SKM-1 treated with dmso at 0.1 percent for 144 hours (cell line): ENCODE data around the gene PTPRJ.
A peak's percentile ranks its signal among the peaks of the same experiment; 100 is the strongest.
"Not testable (repeated sequence)": the region's sequence is repeated elsewhere in the genome, so short reads cannot be mapped to it uniquely, and the experiment has no call there.

Experiments used
- DNase-seq: peaks from one replicate; lab custom pipeline; 2025; ENCODE audit not compliant: unreplicated experiment; lab: John Stamatoyannopoulos, UW

PTPRJ gene

DNA sequence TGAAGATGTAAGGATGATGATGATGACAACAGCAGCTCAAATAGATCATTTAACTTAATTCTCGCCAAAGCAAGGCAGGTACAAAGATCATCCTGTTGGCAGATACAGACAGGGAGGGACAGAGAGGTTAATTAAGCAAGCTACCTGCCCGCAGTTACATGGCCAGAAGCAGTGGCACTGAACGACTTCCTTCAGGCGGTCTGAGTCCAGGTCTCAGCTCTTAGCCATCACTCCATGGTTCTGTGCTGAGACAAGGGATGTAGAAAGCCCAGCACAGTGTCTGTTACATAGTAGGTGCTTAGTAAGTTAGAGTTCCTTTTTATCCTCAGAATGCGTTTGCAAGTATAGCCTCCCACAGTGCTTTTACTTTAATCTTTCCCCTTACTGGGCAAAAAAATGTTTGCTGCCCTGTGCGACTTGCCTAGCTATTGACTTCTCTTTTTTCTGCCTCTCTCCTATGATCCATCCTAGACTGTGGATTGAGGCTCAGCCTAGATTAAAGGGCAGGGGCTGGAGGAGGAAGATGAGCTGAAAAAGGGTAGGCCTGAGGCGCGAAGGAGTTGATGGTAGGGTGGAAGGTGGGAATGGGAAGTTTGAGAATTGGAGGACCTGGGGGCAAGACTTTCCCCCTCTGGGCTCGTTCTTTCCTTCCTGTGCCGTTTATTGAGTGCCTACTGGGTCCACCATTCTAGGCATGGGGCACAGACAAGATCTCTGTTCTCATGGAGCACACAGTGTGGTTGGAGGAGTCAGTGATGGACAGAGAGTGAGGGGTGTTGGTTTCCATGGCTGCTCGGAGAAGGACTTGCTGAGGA is 128.1 kb downstream of the PTPRJ start:
- DNase-seq: peak; percentile 22

GRCh38 chr11:48109046-48109666 is 128.8 kb downstream of the PTPRJ start:
- peak; percentile 36 for DNase-seq

- no peak for DNase-seq
Observed at GRCh38 chr11:48110509-48110766, 130.1 kb downstream of the PTPRJ start.

- no peak for DNase-seq
Observed at GRCh38 chr11:48111891-48112290, 131.5 kb downstream of the PTPRJ start.

DNA sequence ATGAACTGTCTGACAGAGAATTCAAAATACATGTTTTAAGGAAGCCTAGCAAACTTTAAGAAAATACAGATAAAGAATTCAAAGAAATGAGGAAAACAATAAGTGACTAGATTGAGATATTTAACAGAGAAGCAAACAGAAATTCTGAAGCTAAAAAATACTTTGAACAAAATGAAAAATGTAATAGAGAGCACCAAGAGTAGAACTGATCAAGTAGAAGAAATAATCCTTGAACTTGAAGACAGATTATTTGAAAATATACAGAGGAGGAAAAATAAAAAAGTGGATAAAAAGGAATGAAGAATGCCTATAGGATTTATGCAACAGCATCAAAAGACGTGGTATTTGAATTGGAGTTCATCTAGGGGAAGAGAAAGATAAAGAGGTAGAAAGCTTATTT is 134.4 kb downstream of the PTPRJ start:
- DNase-seq: no peak

DNA sequence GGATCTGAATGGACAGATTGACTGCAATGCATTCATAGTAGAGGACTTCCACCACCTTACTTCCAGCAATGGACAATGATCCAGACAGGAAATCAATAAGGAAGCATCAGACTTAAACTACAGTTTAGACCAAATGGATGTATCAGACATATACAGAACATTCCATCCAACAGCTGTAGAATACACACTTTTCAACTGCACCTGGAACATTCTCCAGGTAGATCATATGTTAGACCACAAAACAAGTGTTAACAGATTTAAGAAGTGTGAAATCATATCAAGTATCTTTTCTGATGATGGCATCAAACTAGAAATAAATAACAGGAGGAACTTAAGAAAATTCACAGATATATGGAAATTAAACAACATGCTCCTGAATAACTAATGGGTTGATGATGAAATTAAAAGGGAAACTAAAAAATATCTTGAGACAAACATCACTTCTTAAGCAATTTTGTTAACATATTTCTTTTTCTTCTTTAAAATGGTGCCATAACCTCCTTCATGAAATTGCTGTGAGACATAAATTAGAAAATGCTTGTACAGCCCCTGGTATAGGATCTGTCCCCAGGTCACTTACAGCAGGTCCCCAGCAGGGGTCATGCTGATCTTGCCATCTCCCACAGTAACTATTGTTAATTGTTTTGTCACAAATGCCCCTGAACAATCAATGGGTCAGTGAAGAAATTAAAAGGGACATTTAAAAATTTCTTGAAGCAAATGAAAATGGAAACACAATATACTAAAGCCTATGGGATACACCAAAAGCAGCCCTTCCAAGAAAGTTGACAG is 136.3 kb downstream of the PTPRJ start:
- DNase-seq: no peak

DNA sequence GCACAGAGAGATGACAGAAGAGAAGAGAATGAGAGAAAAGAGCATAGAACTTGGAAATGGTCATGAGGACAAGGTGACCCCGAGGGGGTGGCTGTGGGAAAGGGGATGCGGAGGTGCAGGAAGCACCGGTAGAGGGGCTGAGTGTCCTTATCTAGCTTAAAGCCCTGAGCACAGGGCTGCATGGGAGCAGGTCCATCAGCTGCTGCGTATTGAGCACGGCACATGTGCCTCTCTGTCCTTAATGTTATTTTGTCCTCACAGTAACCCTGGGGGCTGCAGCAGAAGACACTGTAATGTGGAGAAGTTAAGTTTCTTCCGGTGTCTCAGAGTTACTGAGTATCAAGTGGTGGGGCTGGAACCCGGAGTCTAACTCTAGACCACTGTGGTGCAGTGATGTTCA is 141.9 kb downstream of the PTPRJ start:
- no peak for DNase-seq

DNA sequence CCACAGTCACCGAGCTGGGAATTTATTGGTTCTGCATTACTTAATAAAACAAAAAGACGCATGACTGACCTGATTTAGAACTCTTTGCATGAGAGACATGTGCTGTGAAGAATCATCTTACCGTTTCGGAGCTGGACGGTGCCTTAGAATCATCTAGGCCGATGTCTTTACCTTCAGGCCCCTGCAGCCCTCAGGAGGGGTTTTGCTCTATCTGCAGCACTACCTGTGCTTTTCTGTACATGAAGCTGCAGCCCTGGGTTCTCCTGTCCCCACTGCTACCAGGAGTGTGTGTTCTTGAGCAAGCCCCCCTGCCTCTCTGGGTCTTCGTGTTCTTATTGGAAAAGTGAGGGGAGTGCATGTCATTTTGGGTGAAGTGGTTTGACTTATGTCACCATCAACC is 142.3 kb downstream of the PTPRJ start:
- no peak for DNase-seq

DNA sequence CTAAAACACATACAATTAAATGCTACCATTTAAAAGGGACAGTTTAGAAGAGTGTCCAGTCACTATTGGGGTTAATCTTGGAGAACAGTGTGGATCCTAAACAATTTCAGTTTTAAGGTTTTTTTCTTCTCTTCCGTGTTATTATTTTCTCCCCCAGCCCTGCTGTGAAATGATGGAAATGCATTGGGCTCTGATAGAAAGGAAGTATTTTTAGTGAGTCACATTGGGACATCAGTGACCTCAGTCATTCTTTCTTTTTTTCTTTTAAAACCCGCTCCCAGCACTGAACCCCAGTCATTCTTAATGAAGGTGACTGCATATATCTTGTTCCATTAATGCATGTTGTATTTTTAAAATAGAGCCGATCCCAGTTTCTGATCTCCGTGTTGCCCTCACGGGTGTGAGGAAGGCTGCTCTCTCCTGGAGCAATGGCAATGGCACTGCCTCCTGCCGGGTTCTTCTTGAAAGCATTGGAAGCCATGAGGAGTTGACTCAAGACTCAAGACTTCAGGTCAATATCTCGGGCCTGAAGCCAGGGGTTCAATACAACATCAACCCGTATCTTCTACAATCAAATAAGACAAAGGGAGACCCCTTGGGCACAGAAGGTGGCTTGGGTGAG is 143.0 kb downstream of the PTPRJ start:
- no peak for DNase-seq

GRCh38 chr11:48123934-48124755 is 143.8 kb downstream of the PTPRJ start:
- DNase-seq: no peak

- no peak for DNase-seq
Observed at GRCh38 chr11:48124880-48125279, 144.5 kb downstream of the PTPRJ start.

GRCh38 chr11:48125866-48126265 is 145.5 kb downstream of the PTPRJ start:
- DNase-seq: no peak

DNA sequence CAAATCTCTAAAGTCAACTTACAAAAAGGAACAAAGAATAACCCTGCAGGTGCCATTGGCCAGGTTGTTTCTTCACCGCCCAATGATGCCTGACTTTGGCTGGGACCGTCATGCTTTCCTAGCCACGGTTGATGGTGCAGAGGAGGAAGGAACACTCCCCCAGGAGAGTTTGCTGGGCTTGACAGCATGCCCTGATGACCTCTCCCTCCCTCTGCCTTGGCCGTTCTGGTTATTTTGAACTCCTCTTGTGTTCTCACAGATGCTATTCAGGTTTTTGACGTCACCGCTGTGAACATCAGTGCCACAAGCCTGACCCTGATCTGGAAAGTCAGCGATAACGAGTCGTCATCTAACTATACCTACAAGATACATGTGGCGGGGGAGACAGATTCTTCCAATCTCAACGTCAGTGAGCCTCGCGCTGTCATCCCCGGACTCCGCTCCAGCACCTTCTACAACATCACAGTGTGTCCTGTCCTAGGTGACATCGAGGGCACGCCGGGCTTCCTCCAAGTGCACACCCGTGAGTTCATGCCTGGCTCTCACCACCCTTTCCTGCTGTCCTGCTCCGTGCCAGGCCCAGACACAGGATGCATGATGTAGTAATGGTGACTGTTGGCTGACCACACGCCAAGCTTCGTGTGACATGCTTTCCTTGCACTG is 147.3 kb downstream of the PTPRJ start:
- DNase-seq: no peak

GRCh38 chr11:48129697-48130395 is 149.5 kb downstream of the PTPRJ start:
- DNase-seq: peak; percentile 2

DNA sequence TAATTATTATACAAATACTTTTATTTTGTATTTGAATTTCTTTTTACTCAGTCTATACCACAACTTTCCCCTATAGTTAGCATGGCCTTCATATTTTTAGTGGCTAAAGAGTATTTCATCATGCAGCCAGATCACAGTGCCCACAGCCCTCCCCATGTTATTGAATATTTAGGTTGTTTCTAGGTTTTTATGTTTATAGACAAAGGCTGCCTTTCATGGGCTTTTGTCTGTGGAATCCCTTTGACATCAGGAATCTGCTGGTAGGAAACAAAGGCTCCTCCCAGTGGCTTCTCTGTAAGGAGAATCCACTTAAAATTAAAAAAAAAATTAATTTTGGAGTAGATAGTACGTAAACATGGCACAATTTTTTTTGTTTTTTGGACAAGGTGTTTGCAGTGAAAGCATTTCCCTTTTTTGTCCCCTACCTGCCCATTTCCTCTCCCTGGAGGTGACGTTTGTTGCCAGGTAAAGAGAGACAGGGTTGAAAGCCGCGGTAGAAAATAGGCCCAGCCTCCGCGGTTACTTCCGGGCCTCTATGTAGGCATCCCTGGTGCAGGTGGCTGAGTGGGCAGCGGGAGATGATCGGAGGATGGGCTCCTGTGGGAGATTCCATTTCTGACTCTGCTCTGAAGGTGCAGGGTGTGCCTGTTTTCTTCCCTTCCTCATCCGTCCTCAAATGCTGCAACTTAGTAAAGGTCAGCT is 154.0 kb downstream of the PTPRJ start:
- DNase-seq: no peak

DNA sequence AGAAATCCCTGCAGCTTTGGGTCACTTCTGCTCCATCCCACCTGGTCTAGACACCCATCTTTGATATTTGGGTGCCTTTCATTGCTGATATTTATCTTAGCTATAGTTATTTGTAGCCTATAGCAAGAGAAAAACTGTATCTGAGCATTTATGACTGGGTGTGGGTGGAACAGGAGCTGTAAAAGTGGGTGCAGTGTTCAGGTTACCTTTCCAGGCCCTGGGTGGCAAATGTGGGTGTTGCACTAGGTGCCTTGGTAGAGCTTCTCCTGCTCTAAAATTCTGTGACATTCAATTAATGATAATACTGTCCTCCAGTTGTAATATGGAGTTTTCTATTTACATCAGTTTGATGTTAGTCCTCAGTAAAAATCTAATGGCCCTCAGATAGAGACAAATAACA is 157.9 kb downstream of the PTPRJ start:
- DNase-seq: no peak

DNA sequence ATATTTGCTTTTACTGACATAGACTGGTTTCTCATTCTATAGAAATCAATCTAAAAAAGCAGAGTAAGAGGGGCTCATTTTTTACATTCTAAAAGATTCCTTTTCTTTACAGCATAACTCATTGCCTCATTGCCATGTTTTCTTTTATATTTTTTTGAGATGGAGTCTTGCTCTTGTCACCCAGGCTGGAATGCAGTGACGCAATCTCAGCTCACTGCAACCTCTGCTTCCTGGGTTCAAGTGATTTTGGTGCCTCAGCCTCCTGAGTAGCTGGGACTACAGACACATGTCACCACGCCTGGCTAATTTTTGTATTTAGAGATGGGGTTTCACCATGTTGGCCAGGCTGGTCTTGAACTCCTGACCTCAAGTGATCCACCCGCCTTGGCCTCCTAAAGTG is 159.5 kb downstream of the PTPRJ start:
- not testable (repeated sequence) for DNase-seq

GRCh38 chr11:48141475-48142122 is 161.2 kb downstream of the PTPRJ start:
- DNase-seq: no peak

- no peak for DNase-seq
Observed at GRCh38 chr11:48142889-48143288, 162.5 kb downstream of the PTPRJ start.
